ENCODE results near the gene FOXF1. TPM values are rescaled to one million over a fixed set of nuclear protein-coding genes. Genes with fewer than 3 reads are reported as not detected.
A peak's percentile ranks its signal among the peaks of the same experiment; 100 is the strongest.

FOXF1 gene
- total RNA-seq, 1 experiment from 2014 or later: not detected

DNA sequence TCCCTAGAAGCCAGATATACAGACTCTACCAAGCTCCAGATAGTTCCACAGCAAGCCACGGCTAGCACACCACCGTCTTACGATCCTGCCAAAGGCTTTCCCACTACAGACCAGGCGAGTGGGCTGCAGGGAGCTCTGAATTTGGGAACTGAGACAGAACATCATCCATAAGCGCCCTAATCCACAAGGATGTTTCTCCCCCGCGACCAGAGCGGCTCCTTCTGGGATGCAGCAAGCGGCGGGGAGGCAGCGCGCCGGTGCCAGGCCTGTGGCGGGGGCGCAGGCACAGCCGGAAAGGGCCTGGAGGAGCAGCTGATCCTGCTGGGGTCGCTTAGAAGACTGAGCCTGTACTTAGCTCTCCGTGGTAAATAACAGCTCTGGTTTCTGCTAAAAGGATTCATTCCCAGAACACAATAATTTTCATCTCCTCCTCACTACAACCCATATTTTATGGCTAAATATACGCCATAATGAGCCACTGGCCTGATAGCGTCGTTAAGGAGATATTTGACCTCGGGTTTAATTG is 16.2 kb upstream of the FOXF1 start:
- TF ChIP-seq, protein P1, sequence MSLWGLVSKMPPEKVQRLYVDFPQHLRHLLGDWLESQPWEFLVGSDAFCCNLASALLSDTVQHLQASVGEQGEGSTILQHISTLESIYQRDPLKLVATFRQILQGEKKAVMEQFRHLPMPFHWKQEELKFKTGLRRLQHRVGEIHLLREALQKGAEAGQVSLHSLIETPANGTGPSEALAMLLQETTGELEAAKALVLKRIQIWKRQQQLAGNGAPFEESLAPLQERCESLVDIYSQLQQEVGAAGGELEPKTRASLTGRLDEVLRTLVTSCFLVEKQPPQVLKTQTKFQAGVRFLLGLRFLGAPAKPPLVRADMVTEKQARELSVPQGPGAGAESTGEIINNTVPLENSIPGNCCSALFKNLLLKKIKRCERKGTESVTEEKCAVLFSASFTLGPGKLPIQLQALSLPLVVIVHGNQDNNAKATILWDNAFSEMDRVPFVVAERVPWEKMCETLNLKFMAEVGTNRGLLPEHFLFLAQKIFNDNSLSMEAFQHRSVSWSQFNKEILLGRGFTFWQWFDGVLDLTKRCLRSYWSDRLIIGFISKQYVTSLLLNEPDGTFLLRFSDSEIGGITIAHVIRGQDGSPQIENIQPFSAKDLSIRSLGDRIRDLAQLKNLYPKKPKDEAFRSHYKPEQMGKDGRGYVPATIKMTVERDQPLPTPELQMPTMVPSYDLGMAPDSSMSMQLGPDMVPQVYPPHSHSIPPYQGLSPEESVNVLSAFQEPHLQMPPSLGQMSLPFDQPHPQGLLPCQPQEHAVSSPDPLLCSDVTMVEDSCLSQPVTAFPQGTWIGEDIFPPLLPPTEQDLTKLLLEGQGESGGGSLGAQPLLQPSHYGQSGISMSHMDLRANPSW (CRISPR knock-in tag; conservative IDR thresholded peaks at IDR 0.05; ENCODE audit: low read depth): no peak
- TF ChIP-seq, protein P2, sequence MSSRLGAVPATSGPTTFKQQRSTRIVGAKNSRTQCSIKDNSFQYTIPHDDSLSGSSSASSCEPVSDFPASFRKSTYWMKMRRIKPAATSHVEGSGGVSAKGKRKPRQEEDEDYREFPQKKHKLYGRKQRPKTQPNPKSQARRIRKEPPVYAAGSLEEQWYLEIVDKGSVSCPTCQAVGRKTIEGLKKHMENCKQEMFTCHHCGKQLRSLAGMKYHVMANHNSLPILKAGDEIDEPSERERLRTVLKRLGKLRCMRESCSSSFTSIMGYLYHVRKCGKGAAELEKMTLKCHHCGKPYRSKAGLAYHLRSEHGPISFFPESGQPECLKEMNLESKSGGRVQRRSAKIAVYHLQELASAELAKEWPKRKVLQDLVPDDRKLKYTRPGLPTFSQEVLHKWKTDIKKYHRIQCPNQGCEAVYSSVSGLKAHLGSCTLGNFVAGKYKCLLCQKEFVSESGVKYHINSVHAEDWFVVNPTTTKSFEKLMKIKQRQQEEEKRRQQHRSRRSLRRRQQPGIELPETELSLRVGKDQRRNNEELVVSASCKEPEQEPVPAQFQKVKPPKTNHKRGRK (CRISPR knock-in tag; IDR thresholded peaks at IDR 0.05; ENCODE audit: borderline replicate concordance): no peak
- TF ChIP-seq, protein P3, sequence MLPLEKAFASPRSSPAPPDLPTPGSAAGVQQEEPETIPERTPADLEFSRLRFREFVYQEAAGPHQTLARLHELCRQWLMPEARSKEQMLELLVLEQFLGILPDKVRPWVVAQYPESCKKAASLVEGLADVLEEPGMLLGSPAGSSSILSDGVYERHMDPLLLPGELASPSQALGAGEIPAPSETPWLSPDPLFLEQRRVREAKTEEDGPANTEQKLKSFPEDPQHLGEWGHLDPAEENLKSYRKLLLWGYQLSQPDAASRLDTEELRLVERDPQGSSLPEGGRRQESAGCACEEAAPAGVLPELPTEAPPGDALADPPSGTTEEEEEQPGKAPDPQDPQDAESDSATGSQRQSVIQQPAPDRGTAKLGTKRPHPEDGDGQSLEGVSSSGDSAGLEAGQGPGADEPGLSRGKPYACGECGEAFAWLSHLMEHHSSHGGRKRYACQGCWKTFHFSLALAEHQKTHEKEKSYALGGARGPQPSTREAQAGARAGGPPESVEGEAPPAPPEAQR (CRISPR knock-in tag; IDR thresholded peaks at IDR 0.05): no peak
- TF ChIP-seq ESRRA (CRISPR knock-in tag; IDR thresholded peaks at IDR 0.05; ENCODE audit: borderline replicate concordance): no peak
- no peak for TF ChIP-seq KAT7 (CRISPR knock-in tag; IDR thresholded peaks at IDR 0.05; ENCODE audit: borderline replicate concordance)
- no peak for TF ChIP-seq JAZF1 (CRISPR knock-in tag; IDR thresholded peaks at IDR 0.05)
- TF ChIP-seq, protein P4, sequence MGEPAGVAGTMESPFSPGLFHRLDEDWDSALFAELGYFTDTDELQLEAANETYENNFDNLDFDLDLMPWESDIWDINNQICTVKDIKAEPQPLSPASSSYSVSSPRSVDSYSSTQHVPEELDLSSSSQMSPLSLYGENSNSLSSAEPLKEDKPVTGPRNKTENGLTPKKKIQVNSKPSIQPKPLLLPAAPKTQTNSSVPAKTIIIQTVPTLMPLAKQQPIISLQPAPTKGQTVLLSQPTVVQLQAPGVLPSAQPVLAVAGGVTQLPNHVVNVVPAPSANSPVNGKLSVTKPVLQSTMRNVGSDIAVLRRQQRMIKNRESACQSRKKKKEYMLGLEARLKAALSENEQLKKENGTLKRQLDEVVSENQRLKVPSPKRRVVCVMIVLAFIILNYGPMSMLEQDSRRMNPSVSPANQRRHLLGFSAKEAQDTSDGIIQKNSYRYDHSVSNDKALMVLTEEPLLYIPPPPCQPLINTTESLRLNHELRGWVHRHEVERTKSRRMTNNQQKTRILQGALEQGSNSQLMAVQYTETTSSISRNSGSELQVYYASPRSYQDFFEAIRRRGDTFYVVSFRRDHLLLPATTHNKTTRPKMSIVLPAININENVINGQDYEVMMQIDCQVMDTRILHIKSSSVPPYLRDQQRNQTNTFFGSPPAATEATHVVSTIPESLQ (CRISPR knock-in tag; IDR thresholded peaks at IDR 0.05): no peak
- no peak for TF ChIP-seq FOXK1 (CRISPR knock-in tag; IDR thresholded peaks at IDR 0.05)
- no peak for TF ChIP-seq ETV6 (CRISPR knock-in tag; IDR thresholded peaks at IDR 0.05)
- TF ChIP-seq, protein P5, sequence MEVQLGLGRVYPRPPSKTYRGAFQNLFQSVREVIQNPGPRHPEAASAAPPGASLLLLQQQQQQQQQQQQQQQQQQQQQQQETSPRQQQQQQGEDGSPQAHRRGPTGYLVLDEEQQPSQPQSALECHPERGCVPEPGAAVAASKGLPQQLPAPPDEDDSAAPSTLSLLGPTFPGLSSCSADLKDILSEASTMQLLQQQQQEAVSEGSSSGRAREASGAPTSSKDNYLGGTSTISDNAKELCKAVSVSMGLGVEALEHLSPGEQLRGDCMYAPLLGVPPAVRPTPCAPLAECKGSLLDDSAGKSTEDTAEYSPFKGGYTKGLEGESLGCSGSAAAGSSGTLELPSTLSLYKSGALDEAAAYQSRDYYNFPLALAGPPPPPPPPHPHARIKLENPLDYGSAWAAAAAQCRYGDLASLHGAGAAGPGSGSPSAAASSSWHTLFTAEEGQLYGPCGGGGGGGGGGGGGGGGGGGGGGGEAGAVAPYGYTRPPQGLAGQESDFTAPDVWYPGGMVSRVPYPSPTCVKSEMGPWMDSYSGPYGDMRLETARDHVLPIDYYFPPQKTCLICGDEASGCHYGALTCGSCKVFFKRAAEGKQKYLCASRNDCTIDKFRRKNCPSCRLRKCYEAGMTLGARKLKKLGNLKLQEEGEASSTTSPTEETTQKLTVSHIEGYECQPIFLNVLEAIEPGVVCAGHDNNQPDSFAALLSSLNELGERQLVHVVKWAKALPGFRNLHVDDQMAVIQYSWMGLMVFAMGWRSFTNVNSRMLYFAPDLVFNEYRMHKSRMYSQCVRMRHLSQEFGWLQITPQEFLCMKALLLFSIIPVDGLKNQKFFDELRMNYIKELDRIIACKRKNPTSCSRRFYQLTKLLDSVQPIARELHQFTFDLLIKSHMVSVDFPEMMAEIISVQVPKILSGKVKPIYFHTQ (CRISPR knock-in tag; IDR thresholded peaks at IDR 0.05): no peak
- no peak for TF ChIP-seq TCF7 (CRISPR knock-in tag; IDR thresholded peaks at IDR 0.05; ENCODE audit: low read depth)
- TF ChIP-seq, protein P6, sequence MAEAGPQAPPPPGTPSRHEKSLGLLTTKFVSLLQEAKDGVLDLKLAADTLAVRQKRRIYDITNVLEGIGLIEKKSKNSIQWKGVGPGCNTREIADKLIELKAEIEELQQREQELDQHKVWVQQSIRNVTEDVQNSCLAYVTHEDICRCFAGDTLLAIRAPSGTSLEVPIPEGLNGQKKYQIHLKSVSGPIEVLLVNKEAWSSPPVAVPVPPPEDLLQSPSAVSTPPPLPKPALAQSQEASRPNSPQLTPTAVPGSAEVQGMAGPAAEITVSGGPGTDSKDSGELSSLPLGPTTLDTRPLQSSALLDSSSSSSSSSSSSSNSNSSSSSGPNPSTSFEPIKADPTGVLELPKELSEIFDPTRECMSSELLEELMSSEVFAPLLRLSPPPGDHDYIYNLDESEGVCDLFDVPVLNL (CRISPR knock-in tag; IDR thresholded peaks at IDR 0.05; ENCODE audit: borderline replicate concordance, low read depth): no peak
- Mint-ChIP-seq H3K27me3 (ENCODE audit: low read depth) (peaks cover 100% of the 10 kb centered on the region), H3K4me1 (peaks cover 24% of the 10 kb centered on the region), H3K4me3 (peak overlapping the region; percentile 35; the same call in 1 of the 2 replicates), H3K9me3 (no peaks in the 10 kb centered on the region), H3K27ac (no peak overlapping the region), H3K36me3 (no peaks in the 10 kb centered on the region)
- DNase-seq (ENCODE audit: low spot score): peak; percentile 28
- ATAC-seq: no peak
- ChIA-PET CTCF (interaction anchor here (1.5 to 3.1 kb wide), 3 partner anchors 23 to 241 kb away, joined by 5 to 12 read pairs (median 12); no protein-coding TSS in a partner anchor), POLR2A (no interaction called here)

Measured in WTC11 (cell line).